GM20000 (cell line): ENCODE results near the gene PRIMA1.

Experiments used
- DNase-seq: peaks from one replicate; pipeline ENCODE4 v3.0.0; 2012; ENCODE audit warnings: low spot score
- CTCF ChIP-seq: IDR thresholded peaks from 2 replicates; pipeline ENCODE4 v1.5.1; 2012; ENCODE audit warnings: mild to moderate bottlenecking, control low read depth; ENCODE audit errors: extremely low read depth, missing control alignments

Gene PRIMA1, protein sequence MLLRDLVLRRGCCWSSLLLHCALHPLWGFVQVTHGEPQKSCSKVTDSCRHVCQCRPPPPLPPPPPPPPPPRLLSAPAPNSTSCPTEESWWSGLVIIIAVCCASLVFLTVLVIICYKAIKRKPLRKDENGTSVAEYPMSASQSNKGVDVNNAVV

DNA sequence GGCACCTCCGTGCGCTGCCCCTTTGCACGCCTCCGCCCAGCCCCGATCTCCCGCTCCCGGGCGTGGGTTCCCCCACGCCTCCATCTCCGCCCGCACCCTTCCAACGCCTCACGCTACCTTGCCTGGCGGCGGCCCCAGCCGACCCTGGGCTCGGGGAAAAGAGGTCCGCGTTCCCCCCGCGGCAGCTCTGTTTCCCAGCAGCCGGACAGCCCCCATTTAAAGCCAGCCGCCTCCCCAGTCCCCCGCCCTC is at the start of gene PRIMA1:
Gene PRIMA1 (minus strand): TSS at position 193 of the 250 bp plus-strand sequence. CDS start 767 bp downstream, outside the sequence.
- no peak for DNase-seq
- TF ChIP-seq CTCF, result no peak

DNA sequence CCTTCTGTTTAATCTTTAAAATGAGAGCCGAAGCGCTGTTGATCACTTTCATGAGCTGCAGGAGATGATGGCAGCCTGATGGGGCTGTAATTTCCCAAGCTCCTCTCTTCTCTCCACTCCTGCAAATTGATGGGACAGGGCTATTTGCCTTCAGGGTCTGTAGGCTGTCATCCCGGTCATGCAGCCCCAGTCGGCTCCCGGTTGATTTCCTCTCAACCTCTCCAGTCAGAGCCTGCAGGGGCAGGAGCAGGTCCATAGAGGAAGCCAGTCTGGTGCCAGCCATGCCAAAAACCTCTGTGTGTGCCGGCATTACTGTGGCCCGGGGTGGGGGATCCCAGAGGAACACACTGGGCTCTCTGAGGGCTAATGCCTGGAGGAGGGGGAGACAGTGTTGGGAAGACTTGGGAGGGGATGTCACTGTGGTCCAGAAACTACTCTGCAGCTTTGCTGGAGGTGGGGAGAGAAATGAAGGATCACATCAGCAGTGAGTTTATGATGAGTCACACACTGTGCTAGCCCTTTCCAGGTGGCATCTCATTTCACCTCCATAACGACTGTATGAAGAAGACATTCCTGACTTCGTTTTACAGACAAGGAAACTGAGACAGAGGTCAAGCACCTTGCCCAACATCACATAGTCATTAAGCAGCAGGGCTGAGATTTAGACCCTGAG is 46.5 kb upstream of the PRIMA1 start:
- DNase-seq, result no peak

GRCh38 chr14:93832665-93833064 is 44.4 kb upstream of the PRIMA1 start:
- no peak for TF ChIP-seq CTCF
- no peak for DNase-seq

More for the DNA sequence above, 46.5 kb upstream of the PRIMA1 start:
- no peak for TF ChIP-seq CTCF

DNA sequence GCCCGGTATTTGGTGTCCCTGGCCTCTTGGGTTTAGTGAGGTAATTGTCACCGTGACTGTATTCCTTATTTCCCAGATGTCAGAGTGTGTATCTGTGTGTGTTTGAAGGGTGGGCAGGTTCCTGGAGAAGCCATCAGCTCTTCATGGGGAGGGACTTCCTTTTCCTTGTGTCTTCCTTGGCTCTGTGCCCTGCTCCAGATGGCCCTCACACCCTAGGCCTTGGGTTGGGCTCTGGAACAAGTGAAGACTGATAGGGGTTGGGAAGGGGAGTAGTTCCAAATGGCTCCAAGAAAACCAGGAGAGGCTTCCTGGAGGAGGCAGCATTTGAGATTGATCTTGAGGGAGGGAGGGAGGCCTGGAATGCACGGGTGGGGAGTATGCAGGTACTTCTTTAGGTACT is 43.8 kb upstream of the PRIMA1 start:
- TF ChIP-seq CTCF, result no peak
- no peak for DNase-seq

- TF ChIP-seq CTCF, result no peak
- no peak for DNase-seq
These were observed 42.6 kb upstream of the PRIMA1 start for GRCh38 chr14:93830753-93831461.

DNA sequence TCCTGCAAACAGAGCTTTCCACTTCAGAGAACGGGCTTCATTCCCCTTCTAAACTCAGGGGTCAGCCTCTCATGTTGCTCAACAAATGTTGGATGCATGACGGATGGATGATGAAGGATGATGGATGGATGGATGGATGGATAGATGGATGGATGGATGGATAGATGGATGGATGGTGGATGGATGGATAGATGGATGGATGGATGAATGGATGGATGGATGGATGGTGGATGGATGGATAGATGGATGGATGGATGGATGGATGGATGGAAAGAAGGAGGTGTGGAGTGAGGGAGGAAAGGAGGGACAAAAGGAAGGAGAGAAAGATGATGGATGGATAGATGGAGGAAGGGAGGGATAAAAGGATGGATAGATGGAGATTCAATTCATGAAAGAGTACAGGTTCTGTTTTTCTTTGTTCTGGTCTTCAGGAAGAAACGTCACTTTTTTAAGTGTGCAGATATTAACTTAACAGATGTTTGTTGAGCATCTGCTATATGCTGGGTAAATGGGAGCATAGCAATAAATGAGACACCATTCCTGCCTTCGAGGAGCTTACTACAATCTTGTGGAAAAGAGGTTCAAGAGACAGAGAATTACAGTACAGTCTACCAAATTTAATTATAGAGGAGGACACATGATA is 41.7 kb upstream of the PRIMA1 start:
- no peak for DNase-seq

More for the DNA sequence above, 41.7 kb upstream of the PRIMA1 start:
- no peak for TF ChIP-seq CTCF
